HG03097 (cell line): ENCODE data around the gene GDF2.

Source experiments
- ATAC-seq: cut with Tn5 transposase; IDR thresholded peaks from one replicate; pipeline ENCODE4 v1.9.1; 2021; ENCODE audit not compliant: unreplicated experiment, low FRiP score

GDF2 gene

DNA sequence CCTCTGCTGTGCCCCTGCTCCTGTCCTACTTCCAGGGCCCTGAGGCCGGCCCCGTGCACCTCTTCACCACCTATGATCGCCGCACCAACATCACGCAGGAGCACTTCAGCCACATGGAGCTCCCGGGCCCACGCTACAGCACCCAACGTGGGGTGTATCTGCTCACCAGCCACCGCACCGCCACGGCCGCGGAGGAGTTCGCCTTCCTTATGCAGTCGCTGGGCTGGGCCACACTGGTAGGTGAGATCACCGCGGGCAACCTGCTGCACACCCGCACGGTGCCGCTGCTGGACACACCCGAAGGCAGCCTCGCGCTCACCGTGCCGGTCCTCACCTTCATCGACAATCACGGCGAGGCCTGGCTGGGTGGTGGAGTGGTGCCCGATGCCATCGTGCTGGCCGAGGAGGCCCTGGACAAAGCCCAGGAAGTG, 27.7 kb downstream of the GDF2 start:
- no peak for ATAC-seq

DNA sequence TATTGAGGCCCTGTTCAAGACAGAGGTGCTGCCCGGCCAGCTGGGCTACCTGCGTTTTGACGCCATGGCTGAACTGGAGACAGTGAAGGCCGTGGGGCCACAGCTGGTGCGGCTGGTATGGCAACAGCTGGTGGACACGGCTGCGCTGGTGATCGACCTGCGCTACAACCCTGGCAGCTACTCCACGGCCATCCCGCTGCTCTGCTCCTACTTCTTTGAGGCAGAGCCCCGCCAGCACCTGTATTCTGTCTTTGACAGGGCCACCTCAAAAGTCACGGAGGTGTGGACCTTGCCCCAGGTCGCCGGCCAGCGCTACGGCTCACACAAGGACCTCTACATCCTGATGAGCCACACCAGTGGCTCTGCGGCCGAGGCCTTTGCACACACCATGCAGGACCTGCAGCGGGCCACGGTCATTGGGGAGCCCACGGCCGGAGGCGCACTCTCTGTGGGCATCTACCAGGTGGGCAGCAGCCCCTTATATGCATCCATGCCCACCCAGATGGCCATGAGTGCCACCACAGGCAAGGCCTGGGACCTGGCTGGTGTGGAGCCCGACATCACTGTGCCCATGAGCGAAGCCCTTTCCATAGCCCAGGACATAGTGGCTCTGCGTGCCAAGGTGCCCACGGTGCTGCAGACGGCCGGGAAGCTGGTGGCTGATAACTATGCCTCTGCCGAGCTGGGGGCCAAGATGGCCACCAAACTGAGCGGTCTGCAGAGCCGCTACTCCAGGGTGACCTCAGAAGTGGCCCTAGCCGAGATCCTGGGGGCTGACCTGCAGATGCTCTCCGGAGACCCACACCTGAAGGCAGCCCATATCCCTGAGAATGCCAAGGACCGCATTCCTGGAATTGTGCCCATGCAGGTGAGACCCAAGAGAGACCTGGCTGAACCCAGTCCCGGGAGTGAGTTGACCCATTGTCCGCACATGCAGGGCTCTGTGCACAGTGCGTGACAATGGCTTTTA, 28.7 kb downstream of the GDF2 start:
- no peak for ATAC-seq

DNA sequence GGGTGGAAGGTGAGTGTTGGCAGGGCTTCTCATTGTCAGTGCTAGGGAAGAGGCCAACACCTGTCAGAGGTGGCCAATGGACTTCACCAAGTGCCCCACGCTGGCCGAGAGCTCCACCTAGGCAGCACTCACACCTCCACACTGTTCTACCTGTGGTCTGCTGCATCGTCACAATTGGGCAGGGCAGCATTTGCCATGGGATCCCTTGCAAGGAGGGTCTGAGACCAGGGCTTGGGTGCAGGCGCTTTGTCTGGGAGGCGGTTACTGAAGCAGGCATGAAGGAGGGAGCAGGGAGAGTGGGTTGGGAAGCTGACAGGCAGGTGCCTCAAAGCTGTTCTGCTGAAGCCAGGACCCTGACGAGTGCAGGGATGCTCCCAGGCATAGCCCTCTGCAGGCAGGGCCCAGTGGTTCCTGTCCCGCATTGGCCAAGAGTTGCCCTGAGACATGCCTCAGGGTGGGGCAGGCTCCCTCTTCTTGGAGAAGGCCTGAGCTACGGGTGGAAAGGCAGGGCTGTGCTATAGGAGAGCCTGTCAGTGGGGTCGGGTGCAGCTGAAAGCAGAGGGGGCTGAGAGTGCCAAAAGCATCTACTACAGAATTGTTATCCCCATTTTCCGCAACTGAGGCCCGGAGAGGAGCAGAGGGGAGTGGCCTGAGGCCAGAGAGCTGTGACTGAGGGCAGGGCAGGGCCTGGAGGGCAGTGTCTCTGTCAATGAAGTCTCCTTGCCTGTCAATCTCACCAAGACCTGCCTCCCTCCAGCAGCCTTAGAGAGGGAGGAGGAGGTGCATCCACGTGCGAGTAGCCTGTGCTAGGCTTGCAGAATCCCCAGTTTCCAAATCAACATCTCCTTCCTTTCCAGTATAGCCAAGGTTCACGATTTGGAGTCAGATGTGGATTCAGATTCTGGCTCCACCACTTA, 29.9 kb downstream of the GDF2 start:
- ATAC-seq = no peak

DNA sequence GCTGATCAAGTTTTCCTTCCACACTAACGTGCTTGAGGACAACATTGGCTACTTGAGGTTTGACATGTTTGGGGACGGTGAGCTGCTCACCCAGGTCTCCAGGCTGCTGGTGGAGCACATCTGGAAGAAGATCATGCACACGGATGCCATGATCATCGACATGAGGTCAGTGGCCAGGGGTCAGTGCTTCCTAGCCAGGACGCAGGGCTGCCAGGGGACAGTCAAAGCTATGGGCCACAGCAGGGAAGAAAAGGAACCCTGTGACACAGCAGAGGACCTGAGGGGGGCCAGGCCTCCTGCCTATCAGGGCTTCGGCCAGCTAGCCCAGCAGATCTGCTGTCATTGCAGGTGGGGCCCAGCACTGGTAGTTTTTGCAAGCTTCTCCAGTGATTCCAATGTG, 31.1 kb downstream of the GDF2 start:
- no peak for ATAC-seq

DNA sequence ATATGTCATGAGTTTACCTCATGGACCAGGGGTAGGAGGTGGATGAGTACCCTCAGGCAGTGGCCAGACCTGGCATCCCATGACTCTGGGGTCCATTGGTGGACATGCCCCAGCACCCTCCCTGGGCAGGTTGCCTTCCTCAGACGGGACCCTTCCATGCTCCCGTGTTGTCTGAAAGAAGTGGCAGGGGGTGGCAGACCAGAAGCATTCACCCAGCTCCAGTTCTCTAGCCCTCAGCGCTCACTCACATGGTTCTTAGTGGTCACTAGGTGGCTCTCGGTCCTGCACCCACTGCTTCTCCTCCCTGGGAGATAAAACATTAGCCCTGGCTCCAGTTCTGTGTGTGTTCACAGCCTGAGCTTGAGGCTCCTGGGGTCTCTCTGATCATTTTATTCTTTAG, 31.9 kb downstream of the GDF2 start:
- no peak for ATAC-seq

DNA sequence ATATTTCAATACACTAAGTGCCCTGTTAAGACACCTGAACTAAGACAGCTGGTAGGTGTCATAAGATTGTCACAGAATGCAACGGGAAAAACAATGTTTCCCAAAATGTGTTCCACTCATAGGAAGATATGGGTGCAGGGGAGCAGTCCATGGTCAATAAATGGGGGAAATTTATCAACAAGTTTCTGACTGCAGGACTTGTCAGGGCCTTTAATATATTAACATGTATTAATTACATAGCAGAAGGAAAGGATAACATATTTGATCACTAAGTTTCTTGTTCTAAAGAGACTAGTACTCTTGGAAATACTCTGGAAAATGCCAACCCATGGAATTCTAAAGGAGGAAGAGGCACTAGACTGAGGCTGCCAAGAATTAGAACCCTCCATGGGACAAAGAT, 32.6 kb downstream of the GDF2 start:
- no peak for ATAC-seq

DNA sequence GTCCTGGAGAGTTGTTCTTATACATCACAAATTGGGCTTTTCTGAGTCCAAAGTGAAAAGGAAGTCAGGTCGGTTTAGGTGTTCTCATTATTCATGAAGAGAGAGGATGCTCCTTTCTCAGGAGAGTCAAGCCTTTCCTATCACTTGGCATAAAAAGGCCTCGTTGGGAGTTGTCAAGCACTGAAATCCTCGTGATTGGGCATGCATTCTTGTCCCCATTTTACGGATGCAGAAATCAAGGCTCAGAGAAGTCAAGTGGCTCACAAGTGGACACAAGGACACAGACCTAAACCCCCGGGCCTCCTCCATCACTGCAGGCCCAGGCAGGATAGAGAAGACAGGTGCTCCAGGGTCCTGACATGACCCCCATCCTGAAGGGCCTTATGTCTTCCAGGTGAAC, 34.5 kb downstream of the GDF2 start:
- no peak for ATAC-seq

DNA sequence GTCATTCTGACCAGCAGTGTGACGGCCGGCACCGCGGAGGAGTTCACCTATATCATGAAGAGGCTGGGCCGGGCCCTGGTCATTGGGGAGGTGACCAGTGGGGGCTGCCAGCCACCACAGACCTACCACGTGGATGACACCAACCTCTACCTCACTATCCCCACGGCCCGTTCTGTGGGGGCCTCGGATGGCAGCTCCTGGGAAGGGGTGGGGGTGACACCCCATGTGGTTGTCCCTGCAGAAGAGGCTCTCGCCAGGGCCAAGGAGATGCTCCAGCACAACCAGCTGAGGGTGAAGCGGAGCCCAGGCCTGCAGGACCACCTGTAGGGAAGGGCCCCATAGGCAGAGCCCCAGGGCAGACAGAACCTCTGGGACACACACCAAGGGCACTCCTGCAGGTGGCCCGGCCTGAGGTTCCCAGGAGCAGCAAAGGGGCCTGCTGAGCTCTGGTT, 34.9 kb downstream of the GDF2 start:
- no peak for ATAC-seq

DNA sequence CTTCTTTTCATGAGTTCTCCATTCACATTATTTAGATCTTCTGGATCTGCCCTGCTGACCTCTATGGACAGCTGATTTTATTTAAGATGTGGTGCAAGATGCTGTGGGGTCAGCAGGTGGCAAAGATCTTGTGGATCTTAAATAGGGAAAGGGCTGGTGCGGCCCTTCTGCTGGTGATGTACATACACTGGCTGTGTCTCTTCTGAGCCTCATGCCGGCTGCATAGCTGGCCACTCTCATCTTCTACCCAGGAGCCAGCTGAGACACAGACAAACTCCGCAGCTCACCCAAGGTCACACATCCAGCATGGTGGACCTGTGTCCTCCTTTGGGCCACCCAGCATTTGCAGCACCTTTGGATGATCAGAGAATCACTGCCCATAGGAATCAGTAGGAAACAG, 35.7 kb downstream of the GDF2 start:
- ATAC-seq = no peak

DNA sequence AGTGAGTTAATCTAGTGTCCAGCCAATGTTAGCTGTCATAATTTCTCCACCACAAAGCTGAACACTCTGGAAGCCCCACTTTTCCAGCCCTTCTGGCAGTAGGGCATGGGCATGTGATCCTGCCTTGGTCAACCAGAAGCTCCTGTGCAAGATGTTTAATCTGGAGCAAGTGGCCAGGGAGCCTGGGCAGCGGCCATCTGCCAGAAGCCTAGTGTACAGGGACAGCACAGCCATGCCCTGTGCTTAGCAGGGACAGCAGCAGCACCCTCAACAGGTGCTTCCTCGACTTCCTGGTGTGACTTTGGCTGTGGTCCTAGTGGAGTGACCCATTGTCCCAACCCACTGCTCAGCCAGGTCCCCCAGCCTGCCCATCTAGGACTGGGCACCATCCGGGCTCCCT, 36.2 kb downstream of the GDF2 start:
- ATAC-seq = no peak

DNA sequence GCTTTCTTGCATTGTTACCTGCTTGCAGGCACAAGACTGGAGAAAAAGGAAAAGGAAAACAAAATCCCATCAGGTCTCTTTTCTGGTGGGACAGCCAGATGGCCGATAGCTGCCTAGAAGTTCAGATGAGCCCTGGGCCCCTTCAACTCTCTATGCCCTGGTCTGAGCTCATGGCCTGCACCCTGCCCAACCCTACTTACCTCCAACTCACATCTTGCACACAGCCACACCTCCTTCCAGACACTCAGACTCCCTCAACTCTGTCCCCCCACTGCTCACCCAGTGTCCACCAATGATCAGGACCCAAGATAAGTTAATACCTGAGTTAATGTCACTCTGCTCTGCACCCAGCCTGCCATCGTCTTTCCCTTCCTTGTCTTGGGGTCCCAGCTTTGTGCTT, 36.8 kb downstream of the GDF2 start:
- no peak for ATAC-seq

DNA sequence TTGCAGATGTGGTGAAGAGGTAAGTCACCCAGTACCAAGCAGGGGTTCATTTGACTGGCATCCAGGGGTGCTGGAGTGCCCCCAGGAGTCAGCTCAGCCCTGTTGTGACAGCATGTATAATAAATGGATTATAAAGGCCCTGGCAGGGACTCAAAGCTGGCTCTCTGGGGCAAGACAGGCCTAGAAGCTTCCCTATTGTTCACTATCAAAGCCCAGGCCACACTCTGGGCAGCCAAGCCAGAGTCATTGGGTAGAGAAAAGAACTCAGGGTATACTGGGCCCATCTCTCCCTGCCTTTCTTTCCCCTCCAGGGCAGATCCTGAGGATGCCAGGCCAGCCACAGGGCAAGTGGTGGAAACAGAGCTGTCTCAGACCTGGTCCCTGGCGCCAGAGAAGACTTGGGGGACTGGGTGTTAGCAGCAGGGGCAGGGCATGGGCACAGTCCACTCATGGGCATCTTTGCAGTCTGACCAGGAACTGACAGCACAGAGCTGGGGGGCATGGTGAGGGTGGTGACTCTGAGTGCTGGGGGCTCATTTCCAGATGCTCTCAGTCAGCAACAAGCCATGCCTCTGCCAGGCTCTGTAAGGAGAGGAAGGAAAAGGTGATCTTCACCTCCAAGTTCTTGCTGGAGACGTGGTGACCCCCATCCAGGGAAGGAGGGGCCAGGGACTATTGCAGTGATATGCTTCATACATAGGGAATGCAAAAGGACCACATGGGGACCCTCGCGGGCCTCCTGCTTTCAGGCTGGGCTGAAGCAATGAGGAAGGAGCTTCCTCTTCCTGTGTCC, 37.6 kb downstream of the GDF2 start:
- no peak for ATAC-seq

DNA sequence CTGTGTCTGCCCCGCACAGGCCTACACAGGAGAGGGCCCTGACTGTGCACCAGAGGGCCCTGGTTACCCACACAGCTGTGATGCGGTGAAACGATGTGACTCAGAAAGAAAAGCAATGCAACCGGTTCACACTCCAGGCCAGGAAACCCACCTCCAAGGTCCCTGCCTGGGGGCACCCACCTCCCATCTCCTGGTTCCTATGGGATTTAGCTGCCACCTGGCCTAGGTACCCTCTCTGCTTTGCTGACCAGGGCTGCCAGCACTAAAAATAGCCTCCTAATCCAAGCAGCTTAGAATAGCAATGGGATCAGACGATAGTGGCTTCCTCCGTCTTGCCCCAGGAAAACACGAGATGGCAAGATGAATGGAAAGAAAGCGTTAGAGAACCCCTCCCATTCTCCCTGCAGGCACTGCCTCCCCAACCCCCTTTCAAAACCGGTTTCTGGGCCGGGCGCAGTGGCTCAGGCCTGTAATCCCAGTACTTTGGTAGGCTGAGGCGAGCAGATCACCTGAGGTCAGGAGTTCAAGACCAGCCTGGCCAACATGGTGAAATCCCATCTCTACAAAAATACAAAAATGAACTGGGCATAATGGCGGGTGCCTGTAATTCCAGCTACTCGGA, 38.3 kb downstream of the GDF2 start:
- ATAC-seq = no peak

DNA sequence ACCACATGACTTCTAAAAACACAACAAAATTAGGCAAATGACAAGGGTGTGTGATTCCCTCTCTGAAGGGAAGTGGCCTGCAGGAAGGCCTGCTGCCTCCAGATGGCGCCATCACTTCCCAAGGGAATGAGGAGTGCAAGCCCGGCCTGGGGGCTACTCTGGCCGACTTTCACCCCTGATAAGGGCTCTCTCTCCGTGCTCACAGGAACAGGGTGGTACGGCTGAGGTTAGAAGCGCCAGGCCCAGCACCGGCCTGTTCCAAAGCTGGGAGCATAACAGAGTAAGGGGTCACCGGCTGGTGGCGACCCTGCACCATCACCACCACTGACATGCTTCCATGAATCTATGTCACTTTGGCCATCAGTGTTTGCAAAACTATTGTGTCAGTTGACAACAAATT, 39.0 kb downstream of the GDF2 start:
- no peak for ATAC-seq

DNA sequence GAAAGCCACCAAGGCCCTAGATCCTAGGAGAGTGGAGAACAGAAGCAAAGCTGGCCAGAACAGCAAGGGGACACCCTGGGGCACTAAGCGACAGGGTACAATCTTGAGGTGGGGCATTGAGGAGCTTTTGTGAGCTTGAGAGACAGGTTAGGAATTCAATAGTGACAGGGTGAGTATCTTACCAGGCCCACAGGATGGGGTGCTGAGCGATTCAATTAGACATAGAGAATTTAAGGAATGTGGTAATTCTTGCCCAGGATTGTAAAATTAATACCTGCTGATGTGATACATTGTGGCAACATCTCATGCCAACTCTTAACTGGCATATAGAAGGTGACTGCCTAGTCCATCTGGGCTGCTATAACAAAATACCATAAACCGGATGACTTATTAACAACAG, 39.9 kb downstream of the GDF2 start:
- ATAC-seq = no peak

DNA sequence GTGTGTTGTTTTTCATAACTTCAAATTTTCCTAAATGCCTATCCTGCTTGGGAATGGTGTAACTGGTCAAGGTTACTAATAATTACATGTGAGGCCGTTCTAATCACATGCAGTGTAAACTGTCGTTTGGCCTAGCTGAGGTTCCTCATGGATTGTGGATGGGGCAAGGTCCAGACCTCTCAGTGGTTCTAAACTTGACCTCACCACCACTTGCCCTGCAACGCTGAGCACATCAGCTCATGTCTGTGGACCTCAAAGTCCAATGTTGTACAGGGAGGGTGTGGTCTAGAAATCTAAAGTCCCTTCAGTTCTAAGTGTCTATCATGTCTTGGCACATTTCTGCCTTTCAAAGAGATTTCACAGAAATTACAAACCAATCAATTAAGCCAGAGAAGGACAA, 41.5 kb downstream of the GDF2 start:
- no peak for ATAC-seq

DNA sequence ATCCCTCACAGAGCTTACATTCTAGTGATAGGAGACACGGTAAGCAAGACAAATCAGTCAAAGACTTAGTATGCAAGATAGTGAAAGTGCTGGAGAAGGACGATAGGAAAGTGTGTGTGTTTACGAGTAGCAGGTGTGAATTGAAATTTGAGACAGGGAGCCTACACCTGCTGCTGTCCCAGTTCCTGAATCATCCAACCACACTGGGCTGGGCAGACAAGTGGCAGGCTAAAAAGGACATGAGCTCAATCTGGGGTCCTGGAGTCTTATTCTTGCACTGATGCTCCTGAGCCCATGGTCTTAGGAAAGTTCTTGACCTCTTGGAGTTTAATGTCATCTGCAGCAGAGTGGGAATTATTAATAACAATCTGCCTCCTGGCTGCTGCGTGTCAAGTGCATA, 42.1 kb downstream of the GDF2 start:
- ATAC-seq = no peak

DNA sequence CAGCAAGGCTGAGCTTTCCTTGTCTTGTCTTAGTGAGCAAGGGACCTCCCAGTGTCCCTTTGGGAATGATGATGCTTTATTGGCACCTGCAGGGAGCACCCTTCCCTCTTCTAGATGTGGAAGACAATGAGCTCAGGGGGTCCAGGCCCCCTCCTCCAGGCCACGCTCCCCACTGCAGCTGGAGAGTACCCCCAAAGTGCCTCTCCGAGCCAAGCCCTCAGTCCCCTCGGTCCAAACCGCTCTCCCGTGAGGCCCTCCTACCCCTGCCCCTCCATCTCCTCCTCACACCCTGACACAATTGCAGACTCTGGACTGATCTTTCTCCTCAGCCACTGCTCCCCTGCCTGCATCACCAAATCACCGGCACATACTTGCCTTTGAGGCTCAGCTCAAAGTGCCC, 42.7 kb downstream of the GDF2 start:
- ATAC-seq = no peak

DNA sequence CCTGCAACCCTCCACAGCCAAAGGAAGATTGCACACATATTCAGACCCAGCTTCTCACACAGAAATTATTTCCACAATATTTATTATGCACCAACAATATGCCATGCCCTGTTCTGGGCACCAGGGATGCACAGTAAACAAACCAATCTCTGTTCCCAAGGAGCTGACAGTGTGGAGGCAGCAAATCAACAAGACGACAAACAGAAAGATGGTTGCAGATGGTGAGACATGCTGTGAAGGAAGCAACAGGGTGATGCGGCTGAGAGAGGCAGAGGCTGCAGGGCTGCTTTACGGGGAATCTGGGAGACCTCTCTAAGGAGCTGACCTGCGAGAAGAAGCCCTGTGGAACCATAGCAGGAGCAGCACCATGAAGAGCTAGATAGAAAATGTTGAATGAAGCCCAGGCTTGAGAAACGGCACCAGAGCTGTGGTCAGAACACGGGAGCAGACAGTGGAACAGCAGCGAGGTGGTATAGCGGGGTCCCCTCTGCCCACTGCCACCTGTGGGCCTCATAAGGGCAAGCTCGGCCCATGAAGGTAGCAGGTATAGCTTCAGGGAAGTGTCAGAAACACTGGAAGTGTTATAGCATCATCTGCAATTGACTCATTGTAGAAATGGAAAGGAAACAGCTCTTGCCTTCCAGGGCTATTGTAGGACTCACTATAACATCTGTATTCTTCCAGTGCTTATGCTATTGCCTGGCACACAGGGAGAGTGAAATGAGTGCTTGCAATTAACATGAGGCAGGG, 43.4 kb downstream of the GDF2 start:
- no peak for ATAC-seq
